Endothelial cell of umbilical vein (primary cell): ENCODE results near the gene METTL24. TPM values are rescaled to one million over a fixed set of nuclear protein-coding genes. Genes with fewer than 3 reads are reported as not detected.

Experiments
- BruUV-seq: library from RNA; stranded (reverse); fragments of 400-500 nt; replicated peaks from 2 replicates; lab custom pipeline; 2021; lab: Mats Ljungman, UMichigan
- CTCF ChIA-PET: fragments of 300-600, 350-600 bp; sonication (Branson Sonifier 250); formaldehyde crosslinking; loops from one replicate; lab custom pipeline; 2021; ENCODE audit warnings: antibody characterized with exemption, inconsistent platforms; lab: Charles Lee
- POLR2A ChIA-PET: fragments of 300-600, 350-600 bp; sonication (Branson Sonifier 250); formaldehyde crosslinking; loops from one replicate; lab custom pipeline; 2021; ENCODE audit warnings: antibody characterized with exemption, inconsistent platforms; lab: Charles Lee
- DNase-seq: peaks from one replicate; pipeline ENCODE4 v3.0.0-alpha.2; 2011; ENCODE audit warnings: low read depth, low spot score
- FAIRE-seq: peaks from 2 replicates; lab custom pipeline; 2011; peaks lifted over from hg19 to GRCh38; lab: Jason Lieb, UNC
- H2AFZ ChIP-seq: 2 replicates; pipeline ENCODE4 v1.6.0; 2012; ENCODE audit warnings: low read depth, low read length, control low read depth, inconsistent platforms
- H3K27ac ChIP-seq: 2 replicates; pipeline ENCODE4 v1.5.1; 2011; ENCODE audit warnings: low read depth, mild to moderate bottlenecking, control low read depth, low read length, moderate library complexity; ENCODE audit not compliant: insufficient read depth
- H3K27me3 ChIP-seq, 2 experiments: 2 replicates each; pipeline versions ENCODE4 v1.6.0 to v1.6.1; 2011; ENCODE audit warnings: low read length in 2 of 2, mixed read lengths in 1 of 2; ENCODE audit not compliant: control insufficient read depth in 2 of 2, insufficient read depth in 2 of 2
- H3K36me3 ChIP-seq, 2 experiments: 2 replicates in 1 of 2; 3 replicates in 1 of 2; pipeline ENCODE4 v1.5.1; 2011; ENCODE audit warnings: low read length in 2 of 2, mild to moderate bottlenecking in 1 of 2, moderate library complexity in 1 of 2; ENCODE audit not compliant: control insufficient read depth in 2 of 2, insufficient read depth in 2 of 2; ENCODE audit errors: extremely low read depth in 1 of 2
- H3K4me1 ChIP-seq: 3 replicates; pipeline ENCODE4 v1.5.1; 2011; ENCODE audit warnings: mild to moderate bottlenecking, low read length; ENCODE audit not compliant: control insufficient read depth, insufficient read depth; ENCODE audit errors: extremely low read depth
- H3K4me2 ChIP-seq: 2 replicates; pipeline ENCODE4 v1.6.1; 2011; ENCODE audit warnings: low read length, control low read depth, mixed read lengths; ENCODE audit not compliant: insufficient read depth
- H3K4me3 ChIP-seq, 3 experiments: fragments of 200-600 bp in 1 of 3; sonication (generic), shearing (Covaris generic) in 1 of 3; replicated peaks in 1 of 3; 2 replicates each; pipeline ENCODE4 v1.5.1; 2011 to 2016; ENCODE audit warnings: control low read depth in 3 of 3, low read length in 3 of 3, mild to moderate bottlenecking in 2 of 3, inconsistent platforms in 1 of 3, low read depth in 1 of 3, moderate library complexity in 1 of 3; ENCODE audit not compliant: insufficient read depth in 1 of 3
- H3K79me2 ChIP-seq: 2 replicates; pipeline ENCODE4 v1.6.0; 2012; ENCODE audit warnings: low read length, inconsistent platforms; ENCODE audit not compliant: control insufficient read depth, insufficient read depth
- H3K9ac ChIP-seq: replicated peaks from 2 replicates; pipeline ENCODE3; 2011; ENCODE audit warnings: low read length, control low read depth; ENCODE audit not compliant: insufficient read depth; ENCODE audit errors: extremely low read depth
- H3K9me1 ChIP-seq: replicated peaks from 3 replicates; pipeline ENCODE4 v1.6.0; 2011; ENCODE audit warnings: mild to moderate bottlenecking, low read length; ENCODE audit not compliant: control insufficient read depth, insufficient read depth; ENCODE audit errors: extremely low read depth
- H3K9me3 ChIP-seq: replicated peaks from 2 replicates; pipeline ENCODE4 v1.5.1; 2012; ENCODE audit warnings: low read length, inconsistent platforms; ENCODE audit not compliant: control insufficient read depth, insufficient read depth
- H4K20me1 ChIP-seq: replicated peaks from 2 replicates; pipeline ENCODE3; 2011; ENCODE audit warnings: mild to moderate bottlenecking, low read length; ENCODE audit not compliant: control insufficient read depth, insufficient read depth; ENCODE audit errors: extremely low read depth
- EZH2 ChIP-seq: IDR thresholded peaks from 2 replicates; pipeline ENCODE4 v1.6.1; 2012; ENCODE audit warnings: borderline replicate concordance, low read depth, mild to moderate bottlenecking, moderate library complexity, low read length, inconsistent platforms; ENCODE audit not compliant: severe bottlenecking
- FOS ChIP-seq: IDR thresholded peaks from 2 replicates; pipeline ENCODE4 v1.6.1; 2011; ENCODE audit warnings: mild to moderate bottlenecking, low read length, moderate library complexity, borderline replicate concordance; ENCODE audit not compliant: insufficient read depth
- GATA2 ChIP-seq: IDR thresholded peaks from 2 replicates; pipeline ENCODE4 v1.7.0; 2011; ENCODE audit warnings: low read depth, mild to moderate bottlenecking, moderate library complexity, mixed read lengths, low read length; ENCODE audit not compliant: insufficient read length, insufficient read depth
- JUN ChIP-seq: IDR thresholded peaks from 2 replicates; pipeline ENCODE4 v1.6.1; 2011; ENCODE audit warnings: borderline replicate concordance, low read depth; ENCODE audit not compliant: insufficient read length, insufficient read depth
- MYC ChIP-seq: IDR thresholded peaks from one replicate; pipeline ENCODE4 v1.6.1; 2011; ENCODE audit warnings: mild to moderate bottlenecking, low read depth, low read length
- POLR2A ChIP-seq: IDR thresholded peaks from 2 replicates; pipeline ENCODE4 v1.6.1; 2012; ENCODE audit warnings: low read depth, mild to moderate bottlenecking, control low read depth, low read length
- POLR2AphosphoS5 ChIP-seq: IDR thresholded peaks from 2 replicates; pipeline ENCODE4 v1.6.1; 2012; ENCODE audit warnings: low read depth, mild to moderate bottlenecking, control low read depth, low read length, moderate library complexity; ENCODE audit not compliant: insufficient read depth
- dilution Hi-C: fragments of 300-500 bp; cut with MboI; formaldehyde crosslinking; loops from one replicate; pipeline ENCODE4 v1.15.0; 2019; ENCODE audit warnings: low sequenced_read_pairs; ENCODE audit not compliant: extremely low pct_ligation_motif_present
- intact Hi-C: fragments of 100-400 bp; cut with micrococcal nuclease; formaldehyde crosslinking; loops from one replicate; pipeline ENCODE4 v1.10.0; 2022
- polyA plus RNA-seq, 4 experiments: library from polyadenylated mRNA; depleted of rRNA in 3 of 4; stranded (reverse) in 3 of 4; unstranded in 1 of 4; fragments of >200 nt; gene quantifications; 2 replicates each; pipeline versions ENCODE4 v1.2.1 to v1.2.3, GENCODE V29; 2011 to 2012; ENCODE audit warnings: missing spikeins in 1 of 4
- total RNA-seq: library from RNA; stranded (reverse); gene quantifications from 2 replicates; pipeline ENCODE4 v1.2.3, GENCODE V29; 2021
- TF ChIP-seq, protein P1 (sequence below), 2 donors: IDR thresholded peaks; 1 replicate in 1 of 2; 2 replicates in 1 of 2; pipeline ENCODE4 v1.5.1; 2011; ENCODE audit warnings: low read length in 2 of 2, mild to moderate bottlenecking in 2 of 2, moderate library complexity in 2 of 2, control low read depth in 1 of 2, inconsistent platforms in 1 of 2, low read depth in 1 of 2; ENCODE audit not compliant: insufficient read depth in 1 of 2; ENCODE audit errors: extremely low read depth in 1 of 2
- TF ChIP-seq, protein P2 (sequence below): IDR thresholded peaks from 2 replicates; pipeline ENCODE4 v1.6.1; 2011; ENCODE audit not compliant: insufficient read depth, insufficient read length

The METTL24 gene
- total and polyA plus RNA-seq, 2 donors (not counting 3 experiments of a cell fraction or from before 2014, with no cell fraction given): not detected

DNA sequence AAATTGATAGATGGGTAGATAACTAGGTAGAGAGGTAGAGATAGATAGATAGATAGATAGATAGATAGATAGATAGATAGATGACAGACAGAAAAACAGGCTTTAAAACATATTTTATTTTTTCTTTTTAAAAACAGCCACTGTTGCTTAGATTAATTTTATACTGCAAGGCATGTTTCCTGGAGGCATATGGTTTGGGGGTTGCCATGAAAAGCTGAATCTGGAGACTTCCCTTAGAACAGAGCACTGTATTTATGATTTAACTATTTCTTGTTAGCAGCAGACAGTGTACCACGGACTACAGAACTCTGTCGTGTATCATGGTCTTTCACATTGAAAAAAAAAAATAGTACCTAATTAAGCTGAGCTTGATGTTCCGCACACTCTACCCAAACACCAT lies 38.8 kb downstream of the METTL24 start:
- intact Hi-C loops: no loop called here
- H3K79me2 ChIP-seq: no peaks in the 10 kb centered on the region
- no TSS peak for BruUV-seq
- FAIRE-seq (no peak), DNase-seq (no peak)
- H4K20me1 ChIP-seq: no peaks in the 10 kb centered on the region
- H3K36me3 ChIP-seq: no peaks in the 10 kb centered on the region
- dilution Hi-C loops: no loop called here
- TF ChIP-seq POLR2AphosphoS5: no peak
- TF ChIP-seq POLR2A: no peak
- TF ChIP-seq GATA2: no peak
- TF ChIP-seq, protein P1, sequence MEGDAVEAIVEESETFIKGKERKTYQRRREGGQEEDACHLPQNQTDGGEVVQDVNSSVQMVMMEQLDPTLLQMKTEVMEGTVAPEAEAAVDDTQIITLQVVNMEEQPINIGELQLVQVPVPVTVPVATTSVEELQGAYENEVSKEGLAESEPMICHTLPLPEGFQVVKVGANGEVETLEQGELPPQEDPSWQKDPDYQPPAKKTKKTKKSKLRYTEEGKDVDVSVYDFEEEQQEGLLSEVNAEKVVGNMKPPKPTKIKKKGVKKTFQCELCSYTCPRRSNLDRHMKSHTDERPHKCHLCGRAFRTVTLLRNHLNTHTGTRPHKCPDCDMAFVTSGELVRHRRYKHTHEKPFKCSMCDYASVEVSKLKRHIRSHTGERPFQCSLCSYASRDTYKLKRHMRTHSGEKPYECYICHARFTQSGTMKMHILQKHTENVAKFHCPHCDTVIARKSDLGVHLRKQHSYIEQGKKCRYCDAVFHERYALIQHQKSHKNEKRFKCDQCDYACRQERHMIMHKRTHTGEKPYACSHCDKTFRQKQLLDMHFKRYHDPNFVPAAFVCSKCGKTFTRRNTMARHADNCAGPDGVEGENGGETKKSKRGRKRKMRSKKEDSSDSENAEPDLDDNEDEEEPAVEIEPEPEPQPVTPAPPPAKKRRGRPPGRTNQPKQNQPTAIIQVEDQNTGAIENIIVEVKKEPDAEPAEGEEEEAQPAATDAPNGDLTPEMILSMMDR (IDR thresholded peaks at IDR 0.05; ENCODE audit: extremely low read depth in 1 of 2, insufficient read depth in 1 of 2, low read depth in 1 of 2, low read length in 2 of 2): no peak
- no peak for TF ChIP-seq MYC
- no peak for TF ChIP-seq FOS
- TF ChIP-seq EZH2: no peak
- TF ChIP-seq, protein P2, sequence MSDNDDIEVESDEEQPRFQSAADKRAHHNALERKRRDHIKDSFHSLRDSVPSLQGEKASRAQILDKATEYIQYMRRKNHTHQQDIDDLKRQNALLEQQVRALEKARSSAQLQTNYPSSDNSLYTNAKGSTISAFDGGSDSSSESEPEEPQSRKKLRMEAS: no peak
- TF ChIP-seq JUN: no peak
- H3K27ac ChIP-seq: no peak overlapping the region
- no peak overlapping the region for H2AFZ ChIP-seq
- no peaks in the 10 kb centered on the region for H3K9me1 ChIP-seq
- no peaks in the 10 kb centered on the region for H3K9me3 ChIP-seq
- H3K27me3 ChIP-seq: peaks cover 7% of the 10 kb centered on the region in 2 experiments
- H3K4me2 ChIP-seq: no peak overlapping the region
- POLR2A ChIA-PET: no interaction called here
- no peaks in the 10 kb centered on the region for H3K4me1 ChIP-seq
- H3K9ac ChIP-seq: no peak overlapping the region
- H3K4me3 ChIP-seq: no peak overlapping the region
- CTCF ChIA-PET: interaction anchor here (1.9 kb wide), 1 partner anchor 24 kb away, joined by 5 read pairs; no protein-coding TSS in a partner anchor
